ENCODE data around the gene SPARCL1.

DNA sequence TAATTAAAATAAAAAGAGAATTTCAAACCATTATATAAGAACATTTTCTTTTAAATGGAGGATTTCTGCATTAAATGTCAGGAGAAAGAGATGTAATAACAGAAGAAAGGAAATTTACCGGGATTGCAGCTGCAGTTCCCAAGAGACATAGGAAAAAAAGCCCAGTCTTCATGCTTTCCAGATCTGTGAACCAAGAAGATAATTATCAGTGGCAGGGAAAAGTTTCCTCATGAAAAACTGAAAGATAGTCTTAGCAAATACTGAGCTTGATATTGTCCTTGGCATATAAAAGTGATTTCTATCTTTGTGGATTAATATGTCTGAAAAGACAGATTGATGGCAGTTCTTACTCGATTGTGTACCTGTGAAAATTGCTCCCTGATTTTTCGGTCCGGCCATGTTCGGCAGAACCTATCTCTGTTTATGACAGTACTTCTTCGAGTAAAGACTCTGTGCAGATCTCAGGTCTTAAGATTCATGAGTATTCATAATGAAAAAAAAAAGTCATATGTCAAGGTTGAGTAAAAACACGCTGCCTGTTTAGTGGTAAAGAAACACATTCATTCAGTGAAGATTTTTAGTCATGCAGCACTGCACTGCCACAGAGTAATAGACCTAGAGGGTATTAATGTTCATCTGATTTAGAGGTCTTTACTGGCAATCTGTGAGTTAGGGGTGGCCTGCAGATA lies 29.6 kb downstream of the SPARCL1 start:
- TF ChIP-seq, protein P1, sequence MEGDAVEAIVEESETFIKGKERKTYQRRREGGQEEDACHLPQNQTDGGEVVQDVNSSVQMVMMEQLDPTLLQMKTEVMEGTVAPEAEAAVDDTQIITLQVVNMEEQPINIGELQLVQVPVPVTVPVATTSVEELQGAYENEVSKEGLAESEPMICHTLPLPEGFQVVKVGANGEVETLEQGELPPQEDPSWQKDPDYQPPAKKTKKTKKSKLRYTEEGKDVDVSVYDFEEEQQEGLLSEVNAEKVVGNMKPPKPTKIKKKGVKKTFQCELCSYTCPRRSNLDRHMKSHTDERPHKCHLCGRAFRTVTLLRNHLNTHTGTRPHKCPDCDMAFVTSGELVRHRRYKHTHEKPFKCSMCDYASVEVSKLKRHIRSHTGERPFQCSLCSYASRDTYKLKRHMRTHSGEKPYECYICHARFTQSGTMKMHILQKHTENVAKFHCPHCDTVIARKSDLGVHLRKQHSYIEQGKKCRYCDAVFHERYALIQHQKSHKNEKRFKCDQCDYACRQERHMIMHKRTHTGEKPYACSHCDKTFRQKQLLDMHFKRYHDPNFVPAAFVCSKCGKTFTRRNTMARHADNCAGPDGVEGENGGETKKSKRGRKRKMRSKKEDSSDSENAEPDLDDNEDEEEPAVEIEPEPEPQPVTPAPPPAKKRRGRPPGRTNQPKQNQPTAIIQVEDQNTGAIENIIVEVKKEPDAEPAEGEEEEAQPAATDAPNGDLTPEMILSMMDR (IDR thresholded peaks at IDR 0.05 in 4 of 5, conservative IDR thresholded peaks at IDR 0.05 in 1 of 5), result no peak
- TF ChIP-seq POLR2A (IDR thresholded peaks at IDR 0.05), result peak in 1 of 2 donors; percentile 2
